Measurements from ENCODE around the gene UBE3D.

The UBE3D gene

GRCh38 chr6:83065511-83066192, at the start of gene UBE3D:
TSS of gene UBE3D (minus strand) at chr6:83065841. CDS start at chr6:83065718, 123 bp downstream.
- peak; percentile 95 to 96 for DNase-seq (ENCODE audit: low read depth in 2 of 2)

- DNase-seq (ENCODE audit: low read depth in 2 of 2) = no peak
Measured at GRCh38 chr6:83114164-83114563, 48.5 kb upstream of the UBE3D start.

GRCh38 chr6:83113258-83113657, 47.6 kb upstream of the UBE3D start:
- DNase-seq (ENCODE audit: low read depth in 2 of 2) = no peak

- no peak for DNase-seq (ENCODE audit: low read depth in 2 of 2)
Measured at GRCh38 chr6:83108378-83108777, 42.7 kb upstream of the UBE3D start.

- DNase-seq (ENCODE audit: low read depth in 2 of 2) = no peak
Measured at GRCh38 chr6:83098589-83098988, 32.9 kb upstream of the UBE3D start.

GRCh38 chr6:83097675-83098074, 32.0 kb upstream of the UBE3D start:
- no peak for DNase-seq (ENCODE audit: low read depth in 2 of 2)

- DNase-seq (ENCODE audit: low read depth in 2 of 2) = no peak
Measured at GRCh38 chr6:83097204-83097603, 31.6 kb upstream of the UBE3D start.

- DNase-seq (ENCODE audit: low read depth in 2 of 2) = no peak
Measured at GRCh38 chr6:83096791-83097190, 31.1 kb upstream of the UBE3D start.

GRCh38 chr6:83092756-83093399, 27.2 kb upstream of the UBE3D start:
- DNase-seq (ENCODE audit: low read depth in 2 of 2) = no peak

- DNase-seq (ENCODE audit: low read depth in 2 of 2) = no peak
Measured at GRCh38 chr6:83086751-83087150, 21.1 kb upstream of the UBE3D start.

GRCh38 chr6:83083476-83083875, 17.8 kb upstream of the UBE3D start:
- no peak for DNase-seq (ENCODE audit: low read depth in 2 of 2)

GRCh38 chr6:83073615-83074014, 8.0 kb upstream of the UBE3D start:
- DNase-seq (ENCODE audit: low read depth in 2 of 2) = no peak

GRCh38 chr6:83072726-83073125, 7.1 kb upstream of the UBE3D start:
- DNase-seq (ENCODE audit: low read depth in 2 of 2) = no peak

- DNase-seq (ENCODE audit: low read depth in 2 of 2) = no peak
Measured at GRCh38 chr6:83071707-83072106, 6.1 kb upstream of the UBE3D start.

- no peak for DNase-seq (ENCODE audit: low read depth in 2 of 2)
Measured at GRCh38 chr6:83071023-83071422, 5.4 kb upstream of the UBE3D start.

- no peak for DNase-seq (ENCODE audit: low read depth in 2 of 2)
Measured at GRCh38 chr6:83069633-83070032, 4.0 kb upstream of the UBE3D start.

- no peak for DNase-seq (ENCODE audit: low read depth in 2 of 2)
Measured at GRCh38 chr6:83068616-83069015, 3.0 kb upstream of the UBE3D start.

GRCh38 chr6:83067448-83068439, 2.1 kb upstream of the UBE3D start, which contains the start of gene DOP1A:
TSS of gene DOP1A (plus strand) at chr6:83067671. CDS start at chr6:83096978, 29,307 bp downstream.
- DNase-seq (ENCODE audit: low read depth in 2 of 2) = peak; percentile 97 to 98

GRCh38 chr6:83062225-83062624, 3.4 kb downstream of the UBE3D start:
- DNase-seq (ENCODE audit: low read depth in 2 of 2) = no peak

- no peak for DNase-seq (ENCODE audit: low read depth in 2 of 2)
Measured at GRCh38 chr6:83061190-83061589, 4.5 kb downstream of the UBE3D start.

GRCh38 chr6:83057705-83058321, 7.8 kb downstream of the UBE3D start:
- peak in 1 of 2 donors; percentile 1 for DNase-seq (ENCODE audit: low read depth in 2 of 2)
